Immature natural killer cell (primary cell): ENCODE measurements around the gene ATG7. TPM values are rescaled to one million over a fixed set of nuclear protein-coding genes. Genes with fewer than 3 reads are reported as not detected.
"Not testable (repeated sequence)": the region's sequence is repeated elsewhere in the genome, so short reads cannot be mapped to it uniquely, and the experiment has no call there.

Experiments
- DNase-seq, 3 donors: peaks; one replicate each; pipeline ENCODE4 v3.0.0; 2022; ENCODE audit warnings: mixed read lengths in 1 of 3
- H3K27ac Mint-ChIP-seq, 6 donors: one replicate each; pipeline ENCODE4 v1.8.0; 2020; ENCODE audit warnings: mixed read lengths in 6 of 6, mild to moderate bottlenecking in 5 of 6, inconsistent platforms in 4 of 6, moderate library complexity in 3 of 6
- H3K27me3 Mint-ChIP-seq, 3 donors: one replicate each; pipeline ENCODE4 v1.8.0; 2020 to 2021; ENCODE audit warnings: low read depth in 3 of 3, mild to moderate bottlenecking in 3 of 3, mixed read lengths in 3 of 3, moderate library complexity in 3 of 3, inconsistent platforms in 1 of 3
- H3K36me3 Mint-ChIP-seq, 3 donors: one replicate each; pipeline ENCODE4 v1.8.0; 2020; ENCODE audit warnings: mixed read lengths in 3 of 3, inconsistent platforms in 2 of 3, mild to moderate bottlenecking in 2 of 3
- H3K4me1 Mint-ChIP-seq, 2 donors: one replicate each; pipeline ENCODE4 v1.8.0; 2020; ENCODE audit warnings: inconsistent platforms in 2 of 2, mild to moderate bottlenecking in 2 of 2, mixed read lengths in 2 of 2, moderate library complexity in 1 of 2
- H3K4me3 Mint-ChIP-seq, 5 donors: one replicate each; pipeline ENCODE4 v1.8.0; 2020; ENCODE audit warnings: mild to moderate bottlenecking in 5 of 5, mixed read lengths in 5 of 5, inconsistent platforms in 3 of 5, moderate library complexity in 3 of 5
- H3K9me3 Mint-ChIP-seq, 6 donors: one replicate each; pipeline ENCODE4 v1.8.0; 2020; ENCODE audit warnings: mild to moderate bottlenecking in 6 of 6, mixed read lengths in 6 of 6, inconsistent platforms in 4 of 6, moderate library complexity in 3 of 6
- polyA plus RNA-seq, 3 donors: library from polyadenylated mRNA; unstranded; fragments of 300-500 nt; fragmentation: Illumina TruSeq; gene quantifications; one replicate each; pipeline ENCODE4 v1.2.3, GENCODE V29; 2021

Gene ATG7
- polyA plus RNA-seq, 3 donors from 2014 or later, result 12.9 to 22.1 (median 14.0) TPM

GRCh38 chr3:11240496-11240895 is 31.7 kb upstream of the ATG7 start:
- no peak overlapping the region for H3K27ac Mint-ChIP-seq
- peaks cover 5 to 11% (median 5%) of the 10 kb centered on the region in 3 donors for H3K27me3 Mint-ChIP-seq
- no peak for DNase-seq
- H3K4me1 Mint-ChIP-seq, result no peaks in the 10 kb centered on the region
- peaks cover 0 to 3% (median 0%) of the 10 kb centered on the region in 3 donors for H3K36me3 Mint-ChIP-seq
- H3K4me3 Mint-ChIP-seq, result no peak overlapping the region
- H3K9me3 Mint-ChIP-seq, result no peaks in the 10 kb centered on the region

DNA sequence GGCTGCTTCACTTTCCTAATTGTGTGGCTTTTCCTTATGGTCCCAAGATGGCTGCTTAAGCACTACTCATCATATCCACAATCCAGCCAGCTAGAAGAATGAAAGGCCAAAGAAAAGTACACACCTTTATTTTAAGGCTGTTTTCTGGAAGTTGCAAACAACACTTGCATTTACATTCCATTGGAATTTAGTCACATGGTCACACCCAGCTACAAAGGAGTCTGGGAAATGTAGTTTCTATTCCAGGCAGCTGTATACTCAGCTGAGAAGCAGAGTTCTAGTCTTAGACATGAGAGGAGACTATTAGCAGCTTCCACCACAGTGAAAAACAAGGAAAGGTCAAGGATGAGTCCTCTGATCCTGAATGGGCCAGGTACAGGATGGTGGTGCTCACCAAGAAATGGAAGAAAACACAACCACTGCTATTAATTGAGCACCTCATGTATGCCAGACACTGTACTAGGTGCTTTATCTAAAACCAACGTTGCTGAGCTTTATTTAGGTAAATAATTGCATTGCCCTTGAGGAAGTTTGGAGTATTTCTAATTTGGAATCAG is 28.0 kb upstream of the ATG7 start:
- Mint-ChIP-seq H3K27me3 (peaks cover 0 to 2% (median 1%) of the 10 kb centered on the region in 3 donors), H3K4me1 (no peaks in the 10 kb centered on the region), H3K9me3 (no peaks in the 10 kb centered on the region), H3K4me3 (no peak overlapping the region), H3K27ac (no peak overlapping the region), H3K36me3 (peaks cover 0 to under 1% (median 0%) of the 10 kb centered on the region in 3 donors)
- no peak for DNase-seq

- Mint-ChIP-seq H3K27ac (no peak overlapping the region), H3K9me3 (no peaks in the 10 kb centered on the region), H3K27me3 (peaks cover 0 to 2% (median 1%) of the 10 kb centered on the region in 3 donors), H3K36me3 (no peaks in the 10 kb centered on the region), H3K4me1 (no peaks in the 10 kb centered on the region), H3K4me3 (no peak overlapping the region)
- DNase-seq, result no peak
Measured at GRCh38 chr3:11245276-11245675, 26.9 kb upstream of the ATG7 start.

GRCh38 chr3:11245827-11246662 is 26.2 kb upstream of the ATG7 start:
- Mint-ChIP-seq H3K27me3 (peaks cover 0 to 2% (median 1%) of the 10 kb centered on the region in 3 donors), H3K9me3 (no peaks in the 10 kb centered on the region), H3K27ac (no peak overlapping the region), H3K4me3 (no peak overlapping the region), H3K4me1 (no peaks in the 10 kb centered on the region), H3K36me3 (no peaks in the 10 kb centered on the region)
- no peak for DNase-seq

- H3K36me3 Mint-ChIP-seq, result no peaks in the 10 kb centered on the region
- H3K9me3 Mint-ChIP-seq, result no peaks in the 10 kb centered on the region
- peaks cover 0 to 2% (median 1%) of the 10 kb centered on the region in 3 donors for H3K27me3 Mint-ChIP-seq
- no peak for DNase-seq
- no peak overlapping the region for H3K27ac Mint-ChIP-seq
- H3K4me3 Mint-ChIP-seq, result no peak overlapping the region
- no peaks in the 10 kb centered on the region for H3K4me1 Mint-ChIP-seq
Measured at GRCh38 chr3:11246663-11246970, 25.6 kb upstream of the ATG7 start.

GRCh38 chr3:11247362-11247761 is 24.8 kb upstream of the ATG7 start:
- Mint-ChIP-seq H3K36me3 (no peaks in the 10 kb centered on the region), H3K4me1 (no peaks in the 10 kb centered on the region), H3K27ac (no peak overlapping the region)

DNA sequence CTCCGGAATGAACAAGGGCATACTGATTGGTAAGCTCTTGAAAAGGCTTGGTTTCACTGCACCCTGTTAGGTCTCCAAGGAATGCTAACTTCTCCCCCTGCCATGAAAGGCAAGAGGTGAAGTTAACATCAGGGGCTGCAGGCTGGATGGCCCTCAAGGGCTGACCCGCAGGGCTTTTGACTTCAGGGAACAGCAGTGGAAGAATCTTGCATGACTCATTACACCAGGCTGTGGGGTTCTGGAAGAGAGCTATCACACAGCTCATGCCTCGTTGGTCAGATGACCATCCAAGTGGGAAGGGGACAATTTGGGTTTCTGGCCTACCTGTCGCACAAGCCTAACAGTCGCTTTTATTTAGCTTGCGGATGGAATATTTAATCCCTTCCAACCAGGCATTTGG is 23.6 kb upstream of the ATG7 start:
- no peaks in the 10 kb centered on the region for H3K36me3 Mint-ChIP-seq

More at GRCh38 chr3:11247362-11247761, 24.8 kb upstream of the ATG7 start:
- no peaks in the 10 kb centered on the region for H3K9me3 Mint-ChIP-seq
- no peak overlapping the region for H3K4me3 Mint-ChIP-seq
- H3K27me3 Mint-ChIP-seq, result peaks cover 1 to 3% (median 2%) of the 10 kb centered on the region in 3 donors
- no peak for DNase-seq

GRCh38 chr3:11250902-11251806 is 21.0 kb upstream of the ATG7 start:
- H3K9me3 Mint-ChIP-seq, result no peaks in the 10 kb centered on the region
- H3K4me3 Mint-ChIP-seq, result no peak overlapping the region
- no peaks in the 10 kb centered on the region for H3K36me3 Mint-ChIP-seq
- H3K27me3 Mint-ChIP-seq, result peaks cover 2 to 9% (median 3%) of the 10 kb centered on the region in 3 donors
- no peak for DNase-seq
- H3K27ac Mint-ChIP-seq, result no peak overlapping the region
- H3K4me1 Mint-ChIP-seq, result no peaks in the 10 kb centered on the region

More for the DNA sequence above, 23.6 kb upstream of the ATG7 start:
- Mint-ChIP-seq H3K4me3 (no peak overlapping the region), H3K27ac (no peak overlapping the region), H3K27me3 (peaks cover 0 to 3% (median 2%) of the 10 kb centered on the region in 3 donors), H3K9me3 (no peaks in the 10 kb centered on the region), H3K4me1 (no peaks in the 10 kb centered on the region)
- no peak for DNase-seq

DNA sequence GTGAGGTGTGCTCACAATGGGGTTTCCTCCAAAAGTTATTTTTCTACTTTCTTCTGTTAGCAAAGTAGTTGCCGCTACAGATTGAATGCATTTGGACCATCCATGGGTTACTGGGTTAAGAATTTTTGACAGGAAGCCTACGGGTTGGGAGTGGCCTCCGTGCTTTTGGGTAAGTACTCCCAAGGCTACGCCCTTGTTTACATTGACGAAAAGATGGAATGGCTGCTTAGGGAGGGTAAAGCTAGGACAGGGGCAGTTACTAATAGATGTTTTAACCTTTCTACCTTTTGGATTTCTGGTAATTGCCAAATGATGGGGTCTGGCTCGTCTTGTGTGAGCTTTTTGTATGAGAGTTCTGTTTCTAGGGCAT is 20.4 kb upstream of the ATG7 start:
- DNase-seq, result no peak
- Mint-ChIP-seq H3K27ac (no peak overlapping the region), H3K9me3 (no peaks in the 10 kb centered on the region), H3K27me3 (peaks cover 2 to 9% (median 3%) of the 10 kb centered on the region in 3 donors), H3K4me3 (no peak overlapping the region), H3K36me3 (no peaks in the 10 kb centered on the region), H3K4me1 (no peaks in the 10 kb centered on the region)

DNA sequence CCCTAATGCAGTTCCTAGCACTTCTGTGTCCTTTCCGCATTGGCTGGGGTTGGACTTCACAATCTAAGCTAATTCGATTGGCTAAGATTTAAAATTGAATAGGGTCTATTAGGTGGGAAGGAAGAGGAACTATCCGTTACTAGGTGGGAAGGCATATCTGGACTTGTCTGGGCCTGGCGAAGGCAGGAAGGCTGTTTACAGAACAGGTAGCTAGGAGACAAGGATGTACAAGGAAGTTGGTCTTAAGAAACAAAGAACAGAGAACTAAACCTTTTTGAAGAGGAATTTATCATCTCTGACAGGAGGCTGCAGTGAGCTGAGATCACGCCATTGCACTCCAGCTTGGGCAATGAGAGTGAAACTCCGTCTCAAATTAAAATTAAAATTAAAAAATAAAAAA is 17.3 kb upstream of the ATG7 start:
- peaks cover 5 to 9% (median 5%) of the 10 kb centered on the region in 3 donors for H3K27me3 Mint-ChIP-seq
- DNase-seq, result no peak
- H3K36me3 Mint-ChIP-seq, result no peaks in the 10 kb centered on the region
- no peak overlapping the region for H3K4me3 Mint-ChIP-seq
- no peaks in the 10 kb centered on the region for H3K4me1 Mint-ChIP-seq
- H3K9me3 Mint-ChIP-seq, result no peaks in the 10 kb centered on the region
- H3K27ac Mint-ChIP-seq, result no peak overlapping the region

GRCh38 chr3:11255537-11255936 is 16.7 kb upstream of the ATG7 start:
- not testable (repeated sequence) for H3K27ac Mint-ChIP-seq, H3K36me3 Mint-ChIP-seq, H3K9me3 Mint-ChIP-seq, DNase-seq, H3K27me3 Mint-ChIP-seq, H3K4me1 Mint-ChIP-seq, H3K4me3 Mint-ChIP-seq

GRCh38 chr3:11258958-11259357 is 13.2 kb upstream of the ATG7 start:
- Mint-ChIP-seq H3K36me3 (no peaks in the 10 kb centered on the region), H3K9me3 (no peaks in the 10 kb centered on the region), H3K27ac (no peak overlapping the region), H3K27me3 (peaks cover 2 to 9% (median 5%) of the 10 kb centered on the region in 3 donors), H3K4me1 (no peaks in the 10 kb centered on the region), H3K4me3 (no peak overlapping the region)
- no peak for DNase-seq

DNA sequence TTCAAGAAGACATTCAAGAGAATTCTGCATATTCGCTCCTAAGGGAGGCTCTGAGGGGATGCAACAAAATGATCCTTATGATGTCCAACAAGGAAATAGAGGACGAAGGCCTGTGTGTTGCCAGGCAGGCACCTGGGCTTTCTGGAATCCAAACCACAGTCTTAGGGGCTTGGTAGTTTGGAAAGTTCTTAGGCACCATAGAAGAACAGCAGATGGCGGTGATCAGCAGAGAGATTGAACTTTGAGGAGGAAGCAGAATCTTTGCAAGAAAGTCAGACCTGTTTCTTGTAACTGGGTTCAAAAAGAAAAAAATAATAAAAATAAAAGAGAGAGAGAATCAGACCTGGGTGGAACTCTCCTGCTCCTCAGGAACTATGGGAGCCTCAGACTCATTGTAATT is 11.7 kb upstream of the ATG7 start:
- H3K4me1 Mint-ChIP-seq, result no peaks in the 10 kb centered on the region
- no peaks in the 10 kb centered on the region for H3K9me3 Mint-ChIP-seq
- H3K4me3 Mint-ChIP-seq, result no peak overlapping the region
- peak in 1 of 3 donors; percentile 6 for DNase-seq
- H3K27me3 Mint-ChIP-seq, result peaks cover 2 to 9% (median 7%) of the 10 kb centered on the region in 3 donors
- no peaks in the 10 kb centered on the region for H3K36me3 Mint-ChIP-seq
- H3K27ac Mint-ChIP-seq, result no peak overlapping the region

DNA sequence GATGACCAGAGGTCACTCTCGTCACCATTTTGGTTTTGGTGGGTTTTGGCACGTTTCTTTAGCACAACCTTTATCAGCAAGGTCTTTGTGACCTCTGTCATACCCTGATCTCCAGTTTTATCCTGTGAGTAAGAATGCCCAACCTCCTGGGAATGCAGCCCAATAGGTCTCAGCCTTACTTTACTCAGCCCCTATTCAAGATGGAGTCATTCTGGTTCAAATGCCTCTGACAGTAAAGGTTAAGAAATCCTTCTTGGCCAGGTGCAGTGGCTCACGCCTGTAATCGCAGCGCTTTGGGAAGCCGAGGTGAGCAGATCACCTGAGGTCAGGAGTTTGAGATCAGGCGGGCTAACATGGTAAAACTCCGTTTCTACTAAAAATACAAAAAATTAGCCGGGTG is 3.2 kb upstream of the ATG7 start:
- no peak overlapping the region for H3K4me3 Mint-ChIP-seq
- DNase-seq, result no peak
- H3K36me3 Mint-ChIP-seq, result no peaks in the 10 kb centered on the region
- no peaks in the 10 kb centered on the region for H3K9me3 Mint-ChIP-seq
- no peak overlapping the region for H3K27ac Mint-ChIP-seq
- H3K27me3 Mint-ChIP-seq, result peaks cover 8 to 24% (median 12%) of the 10 kb centered on the region in 3 donors
- peaks cover 24% of the 10 kb centered on the region in 2 donors for H3K4me1 Mint-ChIP-seq
